ENCODE results near the gene TYROBP. TPM values are rescaled to one million over a fixed set of nuclear protein-coding genes. Genes with fewer than 3 reads are reported as not detected.

TYROBP gene
- total and polyA plus RNA-seq, 7 donors = 71.5 to 211 (median 125) TPM

DNA sequence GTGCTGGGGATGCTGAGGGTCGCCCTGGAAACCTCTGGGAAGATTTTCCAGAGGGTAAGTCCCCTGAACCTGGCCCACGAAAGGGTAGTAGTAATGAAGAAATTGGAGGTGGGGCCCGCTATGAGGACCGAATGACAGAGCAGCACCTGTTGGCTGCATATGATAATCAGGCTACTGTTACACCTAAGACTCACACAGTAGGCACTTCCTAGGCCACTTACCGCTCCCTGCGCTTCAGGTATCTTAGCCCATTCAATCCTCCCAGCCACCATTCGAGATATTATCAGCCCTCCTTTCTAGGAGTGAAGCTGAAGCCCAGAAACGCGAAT, 23.7 kb upstream of the TYROBP start:
- Histone ChIP-seq H3K4me1 (peaks cover 0 to 20% (median 15%) of the 10 kb centered on the region in 4 donors), H3K27ac (peak overlapping the region in 1 of 4 donors; percentile 38), H3K4me3 (peak overlapping the region in 1 of 4 donors; percentile 18), H3K27me3 (no peaks in the 10 kb centered on the region), H3K9me3 (no peaks in the 10 kb centered on the region), H3K36me3 (no peaks in the 10 kb centered on the region)
- TF ChIP-seq POLR2AphosphoS5 (IDR thresholded peaks at IDR 0.05) (no peak), EP300 (IDR thresholded peaks at IDR 0.05) (no peak), POLR2A (IDR thresholded peaks at IDR 0.05) (no peak)
- TF ChIP-seq, protein P1, sequence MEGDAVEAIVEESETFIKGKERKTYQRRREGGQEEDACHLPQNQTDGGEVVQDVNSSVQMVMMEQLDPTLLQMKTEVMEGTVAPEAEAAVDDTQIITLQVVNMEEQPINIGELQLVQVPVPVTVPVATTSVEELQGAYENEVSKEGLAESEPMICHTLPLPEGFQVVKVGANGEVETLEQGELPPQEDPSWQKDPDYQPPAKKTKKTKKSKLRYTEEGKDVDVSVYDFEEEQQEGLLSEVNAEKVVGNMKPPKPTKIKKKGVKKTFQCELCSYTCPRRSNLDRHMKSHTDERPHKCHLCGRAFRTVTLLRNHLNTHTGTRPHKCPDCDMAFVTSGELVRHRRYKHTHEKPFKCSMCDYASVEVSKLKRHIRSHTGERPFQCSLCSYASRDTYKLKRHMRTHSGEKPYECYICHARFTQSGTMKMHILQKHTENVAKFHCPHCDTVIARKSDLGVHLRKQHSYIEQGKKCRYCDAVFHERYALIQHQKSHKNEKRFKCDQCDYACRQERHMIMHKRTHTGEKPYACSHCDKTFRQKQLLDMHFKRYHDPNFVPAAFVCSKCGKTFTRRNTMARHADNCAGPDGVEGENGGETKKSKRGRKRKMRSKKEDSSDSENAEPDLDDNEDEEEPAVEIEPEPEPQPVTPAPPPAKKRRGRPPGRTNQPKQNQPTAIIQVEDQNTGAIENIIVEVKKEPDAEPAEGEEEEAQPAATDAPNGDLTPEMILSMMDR (IDR thresholded peaks at IDR 0.05) = no peak
- no peak for DNase-seq
- 7 to 8% methylated on average over 9 of the region's 9 CpGs for WGBS, 2 donors
- intact Hi-C loops (cut with DNase I) = loop anchor here (1.0 to 5.0 kb wide), 7 partner anchors 33 to 239 kb away; partner anchors contain the start of genes ARHGAP33, HSPB6 and PROSER3

DNA sequence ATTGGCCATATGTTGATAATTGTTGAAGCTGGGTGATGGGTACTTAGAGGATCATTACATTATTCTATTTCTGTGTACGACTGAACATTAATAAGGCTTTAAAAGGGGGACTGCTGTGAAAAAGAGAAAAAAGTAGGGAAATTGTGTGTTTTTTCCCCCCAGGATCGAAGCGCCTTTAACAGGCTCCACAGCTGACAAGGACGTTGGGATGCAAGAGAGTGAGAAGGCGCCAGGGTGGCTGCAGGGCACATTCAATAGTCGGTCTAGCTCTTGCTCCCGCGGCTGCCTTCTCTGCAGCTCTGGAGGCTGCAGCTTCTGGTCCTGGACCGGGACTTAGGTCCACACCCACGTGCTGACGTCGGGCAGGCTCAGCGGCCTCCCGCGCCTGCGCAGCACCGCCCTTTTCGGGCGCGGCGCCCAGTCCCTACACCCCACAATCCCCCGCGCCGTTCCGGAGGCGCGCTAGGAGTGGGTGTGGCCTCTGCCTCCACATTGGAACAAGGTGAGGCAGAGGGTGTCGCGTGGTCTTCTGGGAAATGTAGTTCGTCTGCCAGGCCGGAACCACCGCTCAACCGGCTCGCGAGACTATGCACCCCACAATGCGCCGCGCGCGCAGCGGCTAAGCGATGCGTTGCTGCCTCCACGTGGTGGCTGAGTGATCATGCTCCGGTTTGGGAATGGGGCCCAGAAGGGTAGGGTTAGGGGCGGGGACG, 23.2 kb upstream of the TYROBP start:
- 0 to 1% methylated on average over 47 of the region's 47 CpGs for WGBS, 2 donors
- H3K9me3 ChIP-seq = no peaks in the 10 kb centered on the region
- peak overlapping the region in 1 of 4 donors; percentile 18 for H3K4me3 ChIP-seq
- H3K36me3 ChIP-seq = no peaks in the 10 kb centered on the region
- peaks cover 0 to 19% (median 13%) of the 10 kb centered on the region in 4 donors for H3K4me1 ChIP-seq
- H3K27ac ChIP-seq = peak overlapping the region; percentile 71 to 79 (median 76)
- no peaks in the 10 kb centered on the region for H3K27me3 ChIP-seq
- intact Hi-C loops (cut with DNase I) = loop anchor here (1.0 to 5.0 kb wide), 7 partner anchors 32 to 239 kb away; partner anchors contain the start of genes ARHGAP33, HSPB6 and PROSER3
- DNase-seq = peak; percentile 100
- TF ChIP-seq, protein P1 (IDR thresholded peaks at IDR 0.05) = peak; percentile 81 to 97 (median 92)
- TF ChIP-seq POLR2A (IDR thresholded peaks at IDR 0.05) (peak; percentile 71 to 84), POLR2AphosphoS5 (IDR thresholded peaks at IDR 0.05) (peak; percentile 91 to 97 (median 92)), EP300 (IDR thresholded peaks at IDR 0.05) (peak in 1 of 4 donors; percentile 80)

DNA sequence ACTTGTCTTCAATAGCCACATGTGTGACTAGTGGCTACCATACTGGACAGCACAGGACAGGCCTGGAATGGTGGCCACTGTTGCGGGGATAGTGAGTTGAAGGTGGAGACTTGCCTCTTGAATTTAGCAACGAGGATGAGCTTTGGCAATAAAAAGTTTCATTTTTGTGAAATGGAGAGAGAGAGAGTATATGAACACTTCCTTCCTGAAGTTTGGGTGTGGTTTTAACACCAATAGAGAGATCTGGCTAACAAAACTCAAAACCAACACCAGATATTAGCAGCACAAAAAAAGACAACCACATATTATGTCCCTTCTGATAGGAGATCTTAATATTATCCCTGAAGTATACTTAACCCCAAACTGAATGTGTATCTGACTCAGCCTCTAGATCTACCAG, 21.8 kb upstream of the TYROBP start:
- TF ChIP-seq POLR2AphosphoS5 (IDR thresholded peaks at IDR 0.05) = no peak
- TF ChIP-seq POLR2A (IDR thresholded peaks at IDR 0.05) = no peak
- TF ChIP-seq EP300 (IDR thresholded peaks at IDR 0.05) = no peak
- TF ChIP-seq, protein P1 (IDR thresholded peaks at IDR 0.05) = no peak
- intact Hi-C loops (cut with DNase I) = loop anchor here (2.0 to 5.0 kb wide), 4 partner anchors 47 to 237 kb away; partner anchors contain the start of genes ARHGAP33, HSPB6 and PROSER3
- WGBS, 2 donors = 46 to 49% methylated on average over 2 of the region's 2 CpGs
- Histone ChIP-seq H3K36me3 (no peaks in the 10 kb centered on the region), H3K4me1 (peaks cover 0 to 10% (median 4%) of the 10 kb centered on the region in 4 donors), H3K27ac (no peak overlapping the region), H3K4me3 (no peak overlapping the region), H3K9me3 (no peaks in the 10 kb centered on the region), H3K27me3 (no peaks in the 10 kb centered on the region)
- no peak for DNase-seq

DNA sequence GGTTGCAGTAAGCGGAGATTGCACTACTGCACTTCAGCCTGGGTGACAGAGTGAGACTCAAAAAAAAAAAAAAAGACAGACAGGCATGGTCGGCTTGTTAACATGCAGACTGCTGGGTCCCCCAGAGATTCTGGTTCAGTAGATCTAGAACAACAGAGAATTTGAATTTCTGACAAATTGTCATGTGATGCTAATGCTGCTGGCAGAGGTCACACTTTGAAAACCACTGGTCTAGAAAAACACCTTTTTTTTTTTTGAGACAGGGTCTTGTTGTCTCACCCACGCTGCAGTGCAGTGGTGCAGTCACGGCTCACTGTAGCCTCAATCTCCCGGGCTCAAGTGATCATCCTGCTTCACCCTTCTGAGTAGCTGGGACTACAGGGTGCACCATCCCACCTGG, 20.4 kb upstream of the TYROBP start:
- Histone ChIP-seq H3K27ac (no peak overlapping the region), H3K36me3 (no peaks in the 10 kb centered on the region), H3K4me3 (no peak overlapping the region), H3K9me3 (no peaks in the 10 kb centered on the region), H3K4me1 (peaks cover 0 to 10% (median 4%) of the 10 kb centered on the region in 4 donors), H3K27me3 (no peaks in the 10 kb centered on the region)
- intact Hi-C loops (cut with DNase I) = no loop called here
- TF ChIP-seq, protein P1 (IDR thresholded peaks at IDR 0.05) = no peak
- no peak for TF ChIP-seq POLR2A (IDR thresholded peaks at IDR 0.05)
- no peak for TF ChIP-seq POLR2AphosphoS5 (IDR thresholded peaks at IDR 0.05)
- TF ChIP-seq EP300 (IDR thresholded peaks at IDR 0.05) = no peak
- 62 to 74% methylated on average over 5 of the region's 5 CpGs for WGBS, 2 donors
- DNase-seq = no peak
